Measurements from ENCODE around the gene BCAS3.

BCAS3 gene

GRCh38 chr17:61382796-61383688 is 705.4 kb downstream of the BCAS3 start:
- POLR2A ChIA-PET (ENCODE audit: low non-redundant PET), result no interaction called here
- no peak overlapping the region for H3K27ac ChIP-seq
- DNase-seq (ENCODE audit: low spot score), result no peak
- TF ChIP-seq CTCF (conservative IDR thresholded peaks at IDR 0.05; ENCODE audit: low read depth), result no peak
- CTCF ChIA-PET, result no interaction called here

- TF ChIP-seq CTCF (conservative IDR thresholded peaks at IDR 0.05; ENCODE audit: low read depth), result no peak
- DNase-seq (ENCODE audit: low spot score), result no peak
- no peak overlapping the region for H3K27ac ChIP-seq
- POLR2A ChIA-PET (ENCODE audit: low non-redundant PET), result no interaction called here
- CTCF ChIA-PET, result no interaction called here
Measured at GRCh38 chr17:61383689-61384201, 706.1 kb downstream of the BCAS3 start.

- POLR2A ChIA-PET (ENCODE audit: low non-redundant PET), result no interaction called here
- no peak overlapping the region for H3K27ac ChIP-seq
- no peak for TF ChIP-seq CTCF (conservative IDR thresholded peaks at IDR 0.05; ENCODE audit: low read depth)
- DNase-seq (ENCODE audit: low spot score), result no peak
- CTCF ChIA-PET, result no interaction called here
Measured at GRCh38 chr17:61384354-61384691, 706.7 kb downstream of the BCAS3 start.

- POLR2A ChIA-PET (ENCODE audit: low non-redundant PET), result no interaction called here
- TF ChIP-seq CTCF (conservative IDR thresholded peaks at IDR 0.05; ENCODE audit: low read depth), result no peak
- DNase-seq (ENCODE audit: low spot score), result no peak
- no peak overlapping the region for H3K27ac ChIP-seq
- CTCF ChIA-PET, result no interaction called here
Measured at GRCh38 chr17:61384692-61385576, 707.3 kb downstream of the BCAS3 start.

GRCh38 chr17:61385577-61386236 is 708.1 kb downstream of the BCAS3 start:
- DNase-seq (ENCODE audit: low spot score), result no peak
- POLR2A ChIA-PET (ENCODE audit: low non-redundant PET), result no interaction called here
- CTCF ChIA-PET, result no interaction called here
- no peak for TF ChIP-seq CTCF (conservative IDR thresholded peaks at IDR 0.05; ENCODE audit: low read depth)
- no peak overlapping the region for H3K27ac ChIP-seq

GRCh38 chr17:61386251-61386650 is 708.6 kb downstream of the BCAS3 start:
- H3K27ac ChIP-seq, result no peak overlapping the region
- ChIA-PET CTCF (no interaction called here), POLR2A (ENCODE audit: low non-redundant PET) (no interaction called here)
- no peak for TF ChIP-seq CTCF (conservative IDR thresholded peaks at IDR 0.05; ENCODE audit: low read depth)
- DNase-seq (ENCODE audit: low spot score), result no peak

Measured in RWPE1 (cell line).